Activated naive CD8-positive, alpha-beta T cell treated with anti-CD3 and anti-CD28 coated beads, Interleukin-2, amount 50 U/mL, for 16 hours (primary cell): ENCODE data around the gene HIRA.

Source experiments
- DNase-seq: peaks from one replicate; pipeline ENCODE4 v3.0.0-alpha.2; 2020; ENCODE audit warnings: low read depth, low spot score

The HIRA gene, protein sequence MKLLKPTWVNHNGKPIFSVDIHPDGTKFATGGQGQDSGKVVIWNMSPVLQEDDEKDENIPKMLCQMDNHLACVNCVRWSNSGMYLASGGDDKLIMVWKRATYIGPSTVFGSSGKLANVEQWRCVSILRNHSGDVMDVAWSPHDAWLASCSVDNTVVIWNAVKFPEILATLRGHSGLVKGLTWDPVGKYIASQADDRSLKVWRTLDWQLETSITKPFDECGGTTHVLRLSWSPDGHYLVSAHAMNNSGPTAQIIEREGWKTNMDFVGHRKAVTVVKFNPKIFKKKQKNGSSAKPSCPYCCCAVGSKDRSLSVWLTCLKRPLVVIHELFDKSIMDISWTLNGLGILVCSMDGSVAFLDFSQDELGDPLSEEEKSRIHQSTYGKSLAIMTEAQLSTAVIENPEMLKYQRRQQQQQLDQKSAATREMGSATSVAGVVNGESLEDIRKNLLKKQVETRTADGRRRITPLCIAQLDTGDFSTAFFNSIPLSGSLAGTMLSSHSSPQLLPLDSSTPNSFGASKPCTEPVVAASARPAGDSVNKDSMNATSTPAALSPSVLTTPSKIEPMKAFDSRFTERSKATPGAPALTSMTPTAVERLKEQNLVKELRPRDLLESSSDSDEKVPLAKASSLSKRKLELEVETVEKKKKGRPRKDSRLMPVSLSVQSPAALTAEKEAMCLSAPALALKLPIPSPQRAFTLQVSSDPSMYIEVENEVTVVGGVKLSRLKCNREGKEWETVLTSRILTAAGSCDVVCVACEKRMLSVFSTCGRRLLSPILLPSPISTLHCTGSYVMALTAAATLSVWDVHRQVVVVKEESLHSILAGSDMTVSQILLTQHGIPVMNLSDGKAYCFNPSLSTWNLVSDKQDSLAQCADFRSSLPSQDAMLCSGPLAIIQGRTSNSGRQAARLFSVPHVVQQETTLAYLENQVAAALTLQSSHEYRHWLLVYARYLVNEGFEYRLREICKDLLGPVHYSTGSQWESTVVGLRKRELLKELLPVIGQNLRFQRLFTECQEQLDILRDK

DNA sequence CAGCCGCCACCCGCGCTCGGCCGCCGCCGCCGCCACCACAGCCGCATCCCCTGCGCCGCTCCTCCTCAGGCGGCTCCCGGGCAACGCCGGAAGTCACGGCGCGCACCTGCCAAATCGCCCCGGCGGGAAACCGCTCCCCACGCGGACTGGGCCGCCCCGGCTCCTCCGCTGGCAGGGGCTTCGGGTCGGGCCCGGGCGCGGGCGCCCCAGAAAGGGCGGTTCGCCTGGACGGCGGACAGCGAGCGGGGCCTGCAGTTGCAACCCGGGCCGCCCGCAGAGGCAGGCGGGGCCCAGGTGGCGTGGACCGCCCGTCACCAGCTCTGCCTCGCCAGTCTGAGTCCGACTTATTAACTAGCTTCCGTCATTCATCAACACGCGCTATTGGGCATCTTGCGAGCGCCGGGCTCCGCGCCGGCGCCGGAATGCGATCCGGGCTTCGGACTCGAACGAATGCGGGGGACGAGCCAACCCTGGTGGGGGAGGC is at the start of gene HIRA:
TSS of gene HIRA (minus strand) at position 85 of the 484 bp plus-strand sequence. CDS start 257 bp downstream, outside the sequence.
- DNase-seq: peak; percentile 69

GRCh38 chr22:19480789-19481188 is 49.3 kb upstream of the HIRA start:
- DNase-seq: no peak

GRCh38 chr22:19480173-19480568 is 48.6 kb upstream of the HIRA start:
- DNase-seq: no peak

GRCh38 chr22:19479355-19480172 is 48.0 kb upstream of the HIRA start, which contains the start of gene CDC45:
Gene CDC45, plus strand, starts transcription at chr22:19479920. Its CDS starts 49 bp downstream, at chr22:19479969.
- DNase-seq: peak; percentile 84

DNA sequence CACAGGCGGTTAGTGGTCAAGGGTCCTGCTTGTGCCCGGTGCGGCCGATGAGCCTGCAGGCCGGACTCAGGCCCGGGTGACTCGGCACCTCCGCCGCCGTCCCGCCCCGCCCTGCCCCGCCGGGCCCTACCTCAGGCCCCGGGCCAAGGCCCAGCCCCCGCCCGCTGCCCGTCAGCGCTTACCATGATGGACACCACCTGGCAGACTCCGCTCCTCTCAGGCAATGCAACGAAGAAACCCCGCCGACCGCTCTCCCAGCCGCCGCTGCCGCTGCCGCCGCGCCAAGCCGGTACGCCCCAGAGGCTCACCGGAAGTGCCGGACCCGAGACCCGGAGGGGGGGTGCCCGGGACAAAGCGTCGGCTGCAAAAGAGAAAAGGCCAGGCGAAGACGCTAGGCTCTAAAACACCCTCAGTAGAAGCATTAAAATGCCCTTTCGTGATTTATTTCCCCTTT is 47.4 kb upstream of the HIRA start, which contains the start of gene UFD1:
TSS of gene UFD1 (minus strand) at position 293 of the 454 bp plus-strand sequence. CDS start at position 185, 108 bp downstream.
- DNase-seq: peak; percentile 52

GRCh38 chr22:19478045-19478900 is 46.7 kb upstream of the HIRA start:
- DNase-seq: no peak

DNA sequence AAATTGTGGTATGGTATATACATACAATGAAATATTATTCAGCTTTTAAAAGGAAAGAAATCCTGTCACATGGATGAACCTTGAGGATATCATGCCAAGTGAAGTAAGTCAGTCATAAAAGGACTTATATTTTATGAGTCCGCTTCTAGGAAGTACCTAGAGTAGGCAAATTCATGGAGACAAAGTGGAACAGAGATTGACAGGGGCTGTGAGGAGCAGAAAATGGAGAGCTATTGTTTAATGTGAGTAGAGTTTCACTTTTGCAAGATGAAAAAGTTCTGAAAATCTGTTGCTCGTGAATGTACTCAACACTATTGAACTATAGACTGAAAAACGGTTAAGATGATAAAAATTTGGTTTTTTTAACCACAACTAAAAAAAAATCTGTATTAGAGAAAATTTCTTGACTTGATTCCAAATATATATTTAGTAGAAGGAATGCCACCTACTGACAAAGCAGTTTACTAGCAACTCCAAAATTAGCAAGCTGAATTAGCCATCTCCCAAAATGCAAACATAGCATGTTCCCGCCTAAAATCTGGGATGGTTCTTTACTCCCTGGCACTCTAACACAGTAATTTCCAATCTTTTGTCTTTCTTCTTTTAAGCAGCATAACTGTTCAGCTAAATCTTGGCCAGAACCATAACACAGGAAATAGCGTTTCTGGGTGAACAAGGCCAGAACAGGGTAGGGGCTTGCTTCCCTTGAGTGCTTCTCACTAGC is 46.0 kb upstream of the HIRA start:
- no peak for DNase-seq

DNA sequence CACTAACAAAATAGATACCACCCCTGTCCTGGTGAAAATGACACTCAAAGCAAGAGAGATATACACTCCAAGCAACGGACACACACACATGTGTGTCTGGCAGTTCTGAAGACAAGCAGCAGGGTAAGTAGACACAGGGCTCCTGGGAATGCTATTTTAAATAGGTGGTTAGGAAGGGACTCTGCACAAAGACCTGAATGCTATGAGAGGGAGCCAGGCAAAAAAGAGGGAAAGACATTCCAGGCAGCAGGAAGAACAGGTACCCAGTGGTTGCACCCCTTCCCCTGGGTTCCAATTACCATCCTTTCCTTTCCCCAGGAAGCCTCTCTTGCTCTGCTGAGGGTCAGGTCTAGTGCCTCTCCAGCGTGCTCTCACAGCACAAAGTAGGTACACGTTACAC is 44.5 kb upstream of the HIRA start:
- no peak for DNase-seq

- no peak for DNase-seq
Measured at GRCh38 chr22:19473578-19473977, 42.0 kb upstream of the HIRA start.

GRCh38 chr22:19472233-19472632 is 40.7 kb upstream of the HIRA start:
- DNase-seq: no peak

- DNase-seq: no peak
Measured at GRCh38 chr22:19471572-19471971, 40.0 kb upstream of the HIRA start.

DNA sequence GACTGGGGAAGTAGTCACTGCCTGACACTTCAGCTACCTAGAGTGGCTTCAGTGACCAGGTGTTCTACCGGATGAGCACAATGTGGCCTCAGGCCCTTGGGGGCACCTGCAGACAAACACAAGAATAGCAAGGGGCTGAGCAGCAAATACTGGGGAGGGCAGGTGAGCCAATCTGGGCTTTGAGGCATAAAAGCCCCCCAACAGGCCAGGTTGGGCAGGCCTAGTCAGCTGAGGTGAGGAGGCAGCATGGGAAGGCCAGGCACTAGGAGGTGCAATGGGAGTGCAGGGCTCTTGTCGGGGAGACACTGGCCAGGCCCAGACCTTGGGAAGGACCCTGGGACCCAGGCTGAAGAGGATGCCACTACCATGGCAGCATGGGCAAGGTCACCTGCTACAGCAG is 38.5 kb upstream of the HIRA start:
- DNase-seq: no peak

DNA sequence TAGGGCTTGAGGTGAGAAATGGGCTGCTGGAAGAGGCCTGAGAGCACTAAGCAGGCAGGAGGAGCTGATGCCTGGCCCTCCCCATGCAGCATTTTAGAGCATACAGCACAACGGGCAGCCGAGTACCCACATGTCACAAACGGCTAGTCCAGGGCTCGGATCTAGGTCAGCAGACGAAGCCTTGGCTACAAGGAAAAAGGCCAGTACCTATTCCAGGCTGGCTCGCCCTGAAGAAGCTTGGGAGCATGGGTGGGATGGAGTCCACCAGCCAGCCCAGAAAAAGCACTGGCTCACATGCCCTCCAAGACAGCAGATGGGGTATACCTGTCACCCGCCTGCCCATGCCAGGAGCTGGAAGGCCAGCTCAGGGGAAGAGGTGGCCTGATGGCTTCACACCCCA is 37.9 kb upstream of the HIRA start:
- no peak for DNase-seq

- DNase-seq: no peak
Measured at GRCh38 chr22:19467912-19468311, 36.4 kb upstream of the HIRA start.

GRCh38 chr22:19466848-19467752 is 35.6 kb upstream of the HIRA start:
- DNase-seq: no peak

DNA sequence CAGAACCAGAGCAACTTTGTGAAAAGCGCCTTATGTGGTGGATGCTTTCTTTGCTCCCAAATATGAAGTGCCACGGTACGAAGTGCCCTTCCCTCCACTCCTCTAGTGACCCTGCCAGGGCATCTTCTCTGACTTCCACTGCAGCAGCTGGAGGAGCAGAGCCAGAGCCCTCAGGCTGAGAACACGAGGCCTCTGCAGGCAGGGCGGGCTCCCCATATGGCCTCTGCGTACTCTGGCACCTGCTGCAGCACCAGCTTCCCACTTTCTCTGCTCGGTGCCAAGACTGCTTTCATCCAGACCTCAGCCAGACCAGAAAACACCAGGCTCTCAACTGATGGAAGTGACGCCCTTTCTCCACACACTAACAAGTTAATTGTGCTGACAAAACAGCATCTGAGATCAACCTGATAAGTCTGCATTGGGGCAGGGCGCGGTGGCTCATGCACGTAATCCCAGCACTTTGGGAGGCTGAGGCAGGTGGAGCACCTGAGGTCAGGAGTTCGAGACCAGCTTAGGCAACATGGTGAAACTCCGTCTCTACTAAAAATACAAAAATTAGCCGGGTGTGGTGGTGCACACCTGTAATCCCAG is 34.7 kb upstream of the HIRA start:
- no peak for DNase-seq

DNA sequence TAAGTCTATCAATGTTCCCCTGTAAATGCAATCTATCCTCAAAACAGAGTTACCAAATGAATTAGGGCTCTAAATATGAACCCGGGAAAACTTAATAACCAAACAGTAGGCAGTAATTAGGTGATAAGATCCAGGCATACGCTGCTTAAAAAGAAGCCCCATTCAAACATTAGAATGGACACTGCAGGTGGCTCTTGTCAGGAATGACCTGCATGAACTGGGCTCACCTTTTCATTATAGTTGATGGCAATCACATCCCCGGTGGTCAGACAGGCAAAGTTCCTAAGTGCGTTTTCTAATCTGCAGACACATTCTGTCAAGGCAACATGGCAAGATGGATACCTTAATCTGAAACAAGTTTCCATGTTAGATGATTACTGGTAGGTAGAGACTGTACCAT is 33.4 kb upstream of the HIRA start:
- DNase-seq: no peak

DNA sequence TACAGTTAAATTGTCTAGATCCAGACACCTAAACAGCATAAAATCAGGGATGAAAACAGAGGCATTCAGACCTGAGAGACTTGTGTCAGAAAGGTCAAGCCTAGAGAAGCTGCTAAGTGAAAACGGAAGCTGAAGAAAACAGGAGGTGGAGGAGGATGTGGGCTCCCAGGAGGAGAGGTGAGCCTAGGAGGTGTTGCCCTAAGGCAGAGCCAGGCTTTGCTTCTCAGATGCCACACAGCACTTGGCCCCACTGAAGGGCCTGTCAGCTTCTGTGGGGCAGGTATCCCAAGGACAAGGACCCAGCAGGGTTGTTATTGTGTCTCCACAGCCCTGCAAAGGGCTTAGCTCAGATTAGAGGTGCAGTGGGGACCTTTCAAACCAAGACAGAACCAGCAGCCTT is 33.0 kb upstream of the HIRA start:
- no peak for DNase-seq
